Astrocyte (in vitro differentiated cells and primary cell): ENCODE results near the gene PHKA1. TPM values are rescaled to one million over a fixed set of nuclear protein-coding genes. Genes with fewer than 3 reads are reported as not detected.
"Not testable (repeated sequence)": the region's sequence is repeated elsewhere in the genome, so short reads cannot be mapped to it uniquely, and the experiment has no call there.

ENCODE experiments used
- DNase-seq: peaks from one replicate; pipeline ENCODE4 v3.0.0-alpha.2; 2010; ENCODE audit warnings: low read depth
- FAIRE-seq: peaks from 2 replicates; lab custom pipeline; 2011; peaks lifted over from hg19 to GRCh38; lab: Jason Lieb, UNC
- H2AFZ ChIP-seq: 2 replicates; pipeline ENCODE4 v1.6.0; 2012; ENCODE audit warnings: low read depth, low read length, inconsistent platforms
- H3K27ac ChIP-seq: 2 replicates; pipeline ENCODE4 v1.5.1; 2011; ENCODE audit warnings: low read depth, low read length, inconsistent platforms
- H3K27me3 ChIP-seq: 2 replicates; pipeline ENCODE4 v1.6.0; 2011; ENCODE audit warnings: low read length, inconsistent platforms; ENCODE audit not compliant: insufficient read depth
- H3K36me3 ChIP-seq: 2 replicates; pipeline ENCODE4 v1.5.1; 2011; ENCODE audit warnings: low read length, inconsistent platforms; ENCODE audit not compliant: insufficient read depth
- H3K4me1 ChIP-seq: 2 replicates; pipeline ENCODE4 v1.5.1; 2011; ENCODE audit warnings: low read length, inconsistent platforms; ENCODE audit not compliant: insufficient read depth
- H3K4me2 ChIP-seq: 2 replicates; pipeline ENCODE4 v1.6.0; 2012; ENCODE audit warnings: low read length, inconsistent platforms
- H3K4me3 ChIP-seq: 2 replicates; pipeline ENCODE4 v1.5.1; 2011; ENCODE audit warnings: low read depth, mild to moderate bottlenecking, low read length, inconsistent platforms; ENCODE audit not compliant: insufficient read depth
- H3K79me2 ChIP-seq: 2 replicates; pipeline ENCODE4 v1.6.0; 2012; ENCODE audit warnings: mild to moderate bottlenecking, low read length, inconsistent platforms; ENCODE audit not compliant: insufficient read depth
- H3K9ac ChIP-seq: 2 replicates; pipeline ENCODE4 v1.6.0; 2012; ENCODE audit warnings: mild to moderate bottlenecking, low read length, inconsistent platforms
- H3K9me3 ChIP-seq: 2 replicates; pipeline ENCODE4 v1.5.1; 2012; ENCODE audit warnings: low read depth, mild to moderate bottlenecking, low read length, inconsistent platforms; ENCODE audit not compliant: insufficient read depth
- H4K20me1 ChIP-seq: 2 replicates; pipeline ENCODE4 v1.6.0; 2012; ENCODE audit warnings: low read length, inconsistent platforms; ENCODE audit not compliant: insufficient read depth
- H3K27ac Mint-ChIP-seq: one replicate; pipeline ENCODE4 v1.8.0; 2021; ENCODE audit warnings: mild to moderate bottlenecking, mixed read lengths; ENCODE audit not compliant: unreplicated experiment
- H3K27me3 Mint-ChIP-seq: one replicate; pipeline ENCODE4 v1.8.0; 2021; ENCODE audit warnings: low read depth, mixed read lengths; ENCODE audit not compliant: unreplicated experiment
- H3K36me3 Mint-ChIP-seq: one replicate; pipeline ENCODE4 v1.8.0; 2021; ENCODE audit warnings: low read depth, mixed read lengths; ENCODE audit not compliant: unreplicated experiment
- H3K4me1 Mint-ChIP-seq: one replicate; pipeline ENCODE4 v1.8.0; 2021; ENCODE audit warnings: low read depth, mixed read lengths; ENCODE audit not compliant: unreplicated experiment
- H3K4me3 Mint-ChIP-seq: one replicate; pipeline ENCODE4 v1.8.0; 2021; ENCODE audit warnings: mild to moderate bottlenecking, moderate library complexity, mixed read lengths; ENCODE audit not compliant: unreplicated experiment
- H3K9me3 Mint-ChIP-seq: one replicate; pipeline ENCODE4 v1.8.0; 2021; ENCODE audit warnings: mild to moderate bottlenecking, mixed read lengths; ENCODE audit not compliant: unreplicated experiment
- CTCF ChIP-seq: IDR thresholded peaks from 2 replicates; pipeline ENCODE4 v1.5.1; 2011; ENCODE audit warnings: low read depth, mild to moderate bottlenecking, inconsistent platforms, low read length, moderate library complexity; ENCODE audit not compliant: insufficient read depth
- EZH2 ChIP-seq: IDR thresholded peaks from 2 replicates; pipeline ENCODE4 v1.6.1; 2012; ENCODE audit warnings: mild to moderate bottlenecking, low read length, inconsistent platforms; ENCODE audit not compliant: insufficient read depth
- total RNA-seq: library from RNA; stranded (reverse); gene quantifications from 2 replicates; pipeline ENCODE4 v1.2.1, GENCODE V29; 2021

Gene PHKA1
- total RNA-seq, 1 donor from 2014 or later = 7.5 TPM

GRCh38 chrX:72554448-72555140, 159.5 kb downstream of the PHKA1 start:
- peaks cover 7% of the 10 kb centered on the region for H3K79me2 ChIP-seq
- no peaks in the 10 kb centered on the region for H3K36me3 ChIP-seq
- H3K9ac ChIP-seq = no peak overlapping the region
- H3K27me3 ChIP-seq = no peaks in the 10 kb centered on the region
- H3K36me3 Mint-ChIP-seq = peaks cover 5% of the 10 kb centered on the region
- peak overlapping the region; percentile 20 for H3K27ac Mint-ChIP-seq
- no peak for FAIRE-seq
- no peaks in the 10 kb centered on the region for H3K9me3 ChIP-seq
- H3K4me3 ChIP-seq = no peak overlapping the region
- TF ChIP-seq EZH2 (no peak), CTCF (no peak)
- no peaks in the 10 kb centered on the region for H3K4me1 Mint-ChIP-seq
- peaks cover 11% of the 10 kb centered on the region for H4K20me1 ChIP-seq
- peak overlapping the region; percentile 0 for H3K4me3 Mint-ChIP-seq
- no peak overlapping the region for H3K4me2 ChIP-seq
- H2AFZ ChIP-seq = no peak overlapping the region
- H3K27me3 Mint-ChIP-seq = no peaks in the 10 kb centered on the region
- no peaks in the 10 kb centered on the region for H3K9me3 Mint-ChIP-seq
- DNase-seq = no peak
- no peak overlapping the region for H3K27ac ChIP-seq
- H3K4me1 ChIP-seq = no peaks in the 10 kb centered on the region

GRCh38 chrX:72552443-72552842, 161.7 kb downstream of the PHKA1 start:
- H3K79me2 ChIP-seq, H3K9me3 Mint-ChIP-seq, H3K27me3 ChIP-seq, H3K27ac ChIP-seq, H3K4me1 ChIP-seq, H3K4me1 Mint-ChIP-seq, FAIRE-seq, H3K4me2 ChIP-seq, H3K9me3 ChIP-seq, H3K36me3 ChIP-seq, H3K4me3 ChIP-seq, H3K36me3 Mint-ChIP-seq, H2AFZ ChIP-seq, H3K27me3 Mint-ChIP-seq, H3K9ac ChIP-seq, H3K27ac Mint-ChIP-seq, H3K4me3 Mint-ChIP-seq, H4K20me1 ChIP-seq, DNase-seq: not testable (repeated sequence)

- H3K4me3 Mint-ChIP-seq = no peak overlapping the region
- Histone ChIP-seq H3K79me2 (peaks cover 2% of the 10 kb centered on the region), H3K9me3 (no peaks in the 10 kb centered on the region), H3K36me3 (no peaks in the 10 kb centered on the region), H3K4me2 (no peak overlapping the region), H3K4me3 (no peak overlapping the region), H3K4me1 (no peaks in the 10 kb centered on the region), H4K20me1 (peaks cover 17% of the 10 kb centered on the region), H2AFZ (no peak overlapping the region), H3K27me3 (no peaks in the 10 kb centered on the region), H3K9ac (no peak overlapping the region), H3K27ac (no peak overlapping the region)
- H3K27me3 Mint-ChIP-seq = no peaks in the 10 kb centered on the region
- no peak overlapping the region for H3K27ac Mint-ChIP-seq
- FAIRE-seq (no peak), DNase-seq (no peak)
- no peak for TF ChIP-seq CTCF
- no peak for TF ChIP-seq EZH2
- peaks cover 4% of the 10 kb centered on the region for H3K36me3 Mint-ChIP-seq
- H3K4me1 Mint-ChIP-seq = peaks cover 3% of the 10 kb centered on the region
- no peaks in the 10 kb centered on the region for H3K9me3 Mint-ChIP-seq
Observed at GRCh38 chrX:72545990-72546389, 168.1 kb downstream of the PHKA1 start.
